K562 (cell line): ENCODE results near the gene CEBPB. TPM values are rescaled to one million over a fixed set of nuclear protein-coding genes. Genes with fewer than 3 reads are reported as not detected.

Experiments
- L3MBTL2 ChIP-seq: fragments of 450-650 bp; IDR thresholded peaks from 2 replicates; pipeline ENCODE4 v1.6.1; 2016; ENCODE audit warnings: mild to moderate bottlenecking, moderate library complexity
- MAZ ChIP-seq, 2 experiments: fragments of 450-650 bp in 1 of 2; sonication (generic) in 1 of 2; formaldehyde crosslinking; IDR thresholded peaks in 1 of 2; conservative IDR thresholded peaks in 1 of 2; 2 replicates each; pipeline versions ENCODE4 v1.4.0 to v1.5.0; 2020; ENCODE audit warnings: mild to moderate bottlenecking in 1 of 2, missing genetic modification reagents in 1 of 2
- NCOA1 ChIP-seq: fragments of 450-650 bp; IDR thresholded peaks from 2 replicates; pipeline ENCODE4 v1.6.1; 2016; ENCODE audit warnings: low read depth
- NFE2L1 ChIP-seq: fragments of 450-650 bp; IDR thresholded peaks from 2 replicates; pipeline ENCODE4 v1.6.1; 2016; ENCODE audit warnings: missing genetic modification characterization, low read depth, mild to moderate bottlenecking, missing compliant biosample characterization, moderate library complexity, borderline replicate concordance
- NR2C1 ChIP-seq, 2 experiments: fragments of 450-650 bp; IDR thresholded peaks; 2 replicates each; pipeline ENCODE4 v1.6.1; 2017; ENCODE audit warnings: mild to moderate bottlenecking in 2 of 2, antibody characterized with exemption in 1 of 2, inconsistent platforms in 1 of 2, missing compliant biosample characterization in 1 of 2, missing genetic modification characterization in 1 of 2
- RBM25 ChIP-seq: fragments of 200-400 bp; formaldehyde crosslinking; IDR thresholded peaks from 2 replicates; pipeline ENCODE4 v1.6.1; 2018; ENCODE audit warnings: low read length, low read depth, moderate library complexity; ENCODE audit not compliant: severe bottlenecking
- TAF9B ChIP-seq: fragments of 450-650 bp; IDR thresholded peaks from 2 replicates; pipeline ENCODE4 v1.6.1; 2018; ENCODE audit warnings: mild to moderate bottlenecking; ENCODE audit not compliant: partially characterized antibody
- polyA plus RNA-seq, 8 experiments: library from polyadenylated mRNA; depleted of rRNA in 4 of 8; stranded (reverse) in 5 of 8; unstranded in 3 of 8; fragments of >200 nt; fragmentation: Nextera tagmentation in 2 of 8; fragmentation: Illumina TruSeq in 1 of 8; extraction: Ambion mirVana in 2 of 8; extraction: Trizol in 1 of 8; gene quantifications; 2 replicates each; pipeline versions ENCODE4 v1.2.1 to v1.2.3, GENCODE V29; 2011 to 2014; ENCODE audit warnings: inconsistent platforms in 1 of 8, missing spikeins in 1 of 8
- total RNA-seq, 7 experiments: library from RNA; depleted of rRNA in 6 of 7; stranded (reverse); fragments of >200 nt in 6 of 7; fragmentation: Illumina TruSeq in 2 of 7; extraction: Trizol in 2 of 7; gene quantifications; 2 replicates each; pipeline versions ENCODE4 v1.2.1 to v1.2.3, GENCODE V29; 2011 to 2021; ENCODE audit warnings: low replicate concordance in 1 of 7
- TF ChIP-seq, protein P1 (sequence below): fragments of 450-650 bp; IDR thresholded peaks from 2 replicates; pipeline ENCODE4 v1.6.1; 2016; ENCODE audit warnings: mild to moderate bottlenecking, moderate library complexity
- TF ChIP-seq, protein P2 (sequence below): fragments of 450-650 bp; formaldehyde crosslinking; IDR thresholded peaks from 2 replicates; pipeline ENCODE4 v1.4.0; 2020; ENCODE audit warnings: mild to moderate bottlenecking
- TF ChIP-seq, protein P3 (sequence below): sonication (generic); formaldehyde crosslinking; IDR thresholded peaks from 2 replicates; pipeline ENCODE4 v1.8.1; 2023; ENCODE audit warnings: mild to moderate bottlenecking, missing genetic modification reagents

The CEBPB gene
- total and polyA plus RNA-seq, 9 of the 15 experiments (the other 6 are each of a cell fraction or from before 2014, with no cell fraction given) = 1.2 to 72.6 (median 7.8) TPM

DNA sequence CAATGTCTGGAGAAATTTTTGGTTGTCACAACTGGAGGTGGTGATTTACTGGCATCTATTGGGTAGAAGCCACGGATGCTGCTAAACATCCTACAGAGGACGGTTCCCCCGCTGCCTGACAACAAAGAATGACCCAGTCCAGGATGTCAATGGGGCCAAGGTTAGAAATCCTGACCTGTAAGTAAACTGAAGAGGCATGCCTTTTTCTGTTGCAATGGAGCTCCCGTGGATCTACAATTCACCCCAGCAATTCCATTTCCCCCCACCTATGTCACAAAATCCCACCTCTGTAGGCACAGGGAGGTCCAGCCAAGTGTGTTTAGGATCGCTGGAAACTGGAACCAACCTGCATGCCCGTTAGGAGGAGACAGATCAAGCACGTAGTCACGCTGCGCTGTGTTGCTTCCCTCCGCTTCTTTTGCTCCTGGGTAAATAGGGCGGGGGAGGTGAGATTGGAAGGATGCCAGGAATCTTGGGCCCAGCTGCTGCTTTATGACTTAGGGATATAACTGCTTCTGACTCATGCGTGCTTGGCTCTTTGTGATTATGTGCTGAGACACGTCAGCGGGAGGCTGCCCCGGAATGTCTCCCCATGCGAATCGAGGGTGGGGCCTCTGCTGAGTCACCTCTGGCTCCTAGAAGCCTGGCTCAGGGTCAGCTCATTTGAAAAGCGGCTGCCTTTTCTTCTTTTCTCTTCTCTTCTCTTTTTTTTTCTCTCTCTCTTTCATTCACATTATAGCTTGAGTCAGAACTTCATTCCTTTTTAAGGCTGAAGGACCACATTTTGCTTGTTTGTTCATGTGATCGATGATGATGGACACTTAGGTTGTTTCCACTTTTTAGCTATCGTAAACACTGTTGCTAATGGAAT, 24.7 kb upstream of the CEBPB start (continued):
- TF ChIP-seq MAZ (CRISPR knock-in tag; conservative IDR thresholded peaks at IDR 0.05 in 1 of 2, IDR thresholded peaks at IDR 0.05 in 1 of 2) (peak; percentile 87 to 94), TAF9B (peak; percentile 100), RBM25 (no peak), NCOA1 (peak; percentile 84), L3MBTL2 (peak; percentile 92), NR2C1 (IDR thresholded peaks at IDR 0.05) (peak; percentile 52; the same call in 1 of the 2 replicates), NR2C1 (tag; IDR thresholded peaks at IDR 0.05) (peak; percentile 57; the same call in 1 of the 2 replicates), NFE2L1 (tag) (peak; percentile 40; the same call in 1 of the 2 replicates)
- TF ChIP-seq, protein P1, sequence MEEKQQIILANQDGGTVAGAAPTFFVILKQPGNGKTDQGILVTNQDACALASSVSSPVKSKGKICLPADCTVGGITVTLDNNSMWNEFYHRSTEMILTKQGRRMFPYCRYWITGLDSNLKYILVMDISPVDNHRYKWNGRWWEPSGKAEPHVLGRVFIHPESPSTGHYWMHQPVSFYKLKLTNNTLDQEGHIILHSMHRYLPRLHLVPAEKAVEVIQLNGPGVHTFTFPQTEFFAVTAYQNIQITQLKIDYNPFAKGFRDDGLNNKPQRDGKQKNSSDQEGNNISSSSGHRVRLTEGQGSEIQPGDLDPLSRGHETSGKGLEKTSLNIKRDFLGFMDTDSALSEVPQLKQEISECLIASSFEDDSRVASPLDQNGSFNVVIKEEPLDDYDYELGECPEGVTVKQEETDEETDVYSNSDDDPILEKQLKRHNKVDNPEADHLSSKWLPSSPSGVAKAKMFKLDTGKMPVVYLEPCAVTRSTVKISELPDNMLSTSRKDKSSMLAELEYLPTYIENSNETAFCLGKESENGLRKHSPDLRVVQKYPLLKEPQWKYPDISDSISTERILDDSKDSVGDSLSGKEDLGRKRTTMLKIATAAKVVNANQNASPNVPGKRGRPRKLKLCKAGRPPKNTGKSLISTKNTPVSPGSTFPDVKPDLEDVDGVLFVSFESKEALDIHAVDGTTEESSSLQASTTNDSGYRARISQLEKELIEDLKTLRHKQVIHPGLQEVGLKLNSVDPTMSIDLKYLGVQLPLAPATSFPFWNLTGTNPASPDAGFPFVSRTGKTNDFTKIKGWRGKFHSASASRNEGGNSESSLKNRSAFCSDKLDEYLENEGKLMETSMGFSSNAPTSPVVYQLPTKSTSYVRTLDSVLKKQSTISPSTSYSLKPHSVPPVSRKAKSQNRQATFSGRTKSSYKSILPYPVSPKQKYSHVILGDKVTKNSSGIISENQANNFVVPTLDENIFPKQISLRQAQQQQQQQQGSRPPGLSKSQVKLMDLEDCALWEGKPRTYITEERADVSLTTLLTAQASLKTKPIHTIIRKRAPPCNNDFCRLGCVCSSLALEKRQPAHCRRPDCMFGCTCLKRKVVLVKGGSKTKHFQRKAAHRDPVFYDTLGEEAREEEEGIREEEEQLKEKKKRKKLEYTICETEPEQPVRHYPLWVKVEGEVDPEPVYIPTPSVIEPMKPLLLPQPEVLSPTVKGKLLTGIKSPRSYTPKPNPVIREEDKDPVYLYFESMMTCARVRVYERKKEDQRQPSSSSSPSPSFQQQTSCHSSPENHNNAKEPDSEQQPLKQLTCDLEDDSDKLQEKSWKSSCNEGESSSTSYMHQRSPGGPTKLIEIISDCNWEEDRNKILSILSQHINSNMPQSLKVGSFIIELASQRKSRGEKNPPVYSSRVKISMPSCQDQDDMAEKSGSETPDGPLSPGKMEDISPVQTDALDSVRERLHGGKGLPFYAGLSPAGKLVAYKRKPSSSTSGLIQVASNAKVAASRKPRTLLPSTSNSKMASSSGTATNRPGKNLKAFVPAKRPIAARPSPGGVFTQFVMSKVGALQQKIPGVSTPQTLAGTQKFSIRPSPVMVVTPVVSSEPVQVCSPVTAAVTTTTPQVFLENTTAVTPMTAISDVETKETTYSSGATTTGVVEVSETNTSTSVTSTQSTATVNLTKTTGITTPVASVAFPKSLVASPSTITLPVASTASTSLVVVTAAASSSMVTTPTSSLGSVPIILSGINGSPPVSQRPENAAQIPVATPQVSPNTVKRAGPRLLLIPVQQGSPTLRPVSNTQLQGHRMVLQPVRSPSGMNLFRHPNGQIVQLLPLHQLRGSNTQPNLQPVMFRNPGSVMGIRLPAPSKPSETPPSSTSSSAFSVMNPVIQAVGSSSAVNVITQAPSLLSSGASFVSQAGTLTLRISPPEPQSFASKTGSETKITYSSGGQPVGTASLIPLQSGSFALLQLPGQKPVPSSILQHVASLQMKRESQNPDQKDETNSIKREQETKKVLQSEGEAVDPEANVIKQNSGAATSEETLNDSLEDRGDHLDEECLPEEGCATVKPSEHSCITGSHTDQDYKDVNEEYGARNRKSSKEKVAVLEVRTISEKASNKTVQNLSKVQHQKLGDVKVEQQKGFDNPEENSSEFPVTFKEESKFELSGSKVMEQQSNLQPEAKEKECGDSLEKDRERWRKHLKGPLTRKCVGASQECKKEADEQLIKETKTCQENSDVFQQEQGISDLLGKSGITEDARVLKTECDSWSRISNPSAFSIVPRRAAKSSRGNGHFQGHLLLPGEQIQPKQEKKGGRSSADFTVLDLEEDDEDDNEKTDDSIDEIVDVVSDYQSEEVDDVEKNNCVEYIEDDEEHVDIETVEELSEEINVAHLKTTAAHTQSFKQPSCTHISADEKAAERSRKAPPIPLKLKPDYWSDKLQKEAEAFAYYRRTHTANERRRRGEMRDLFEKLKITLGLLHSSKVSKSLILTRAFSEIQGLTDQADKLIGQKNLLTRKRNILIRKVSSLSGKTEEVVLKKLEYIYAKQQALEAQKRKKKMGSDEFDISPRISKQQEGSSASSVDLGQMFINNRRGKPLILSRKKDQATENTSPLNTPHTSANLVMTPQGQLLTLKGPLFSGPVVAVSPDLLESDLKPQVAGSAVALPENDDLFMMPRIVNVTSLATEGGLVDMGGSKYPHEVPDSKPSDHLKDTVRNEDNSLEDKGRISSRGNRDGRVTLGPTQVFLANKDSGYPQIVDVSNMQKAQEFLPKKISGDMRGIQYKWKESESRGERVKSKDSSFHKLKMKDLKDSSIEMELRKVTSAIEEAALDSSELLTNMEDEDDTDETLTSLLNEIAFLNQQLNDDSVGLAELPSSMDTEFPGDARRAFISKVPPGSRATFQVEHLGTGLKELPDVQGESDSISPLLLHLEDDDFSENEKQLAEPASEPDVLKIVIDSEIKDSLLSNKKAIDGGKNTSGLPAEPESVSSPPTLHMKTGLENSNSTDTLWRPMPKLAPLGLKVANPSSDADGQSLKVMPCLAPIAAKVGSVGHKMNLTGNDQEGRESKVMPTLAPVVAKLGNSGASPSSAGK = peak; percentile 83
- TF ChIP-seq, protein P2, sequence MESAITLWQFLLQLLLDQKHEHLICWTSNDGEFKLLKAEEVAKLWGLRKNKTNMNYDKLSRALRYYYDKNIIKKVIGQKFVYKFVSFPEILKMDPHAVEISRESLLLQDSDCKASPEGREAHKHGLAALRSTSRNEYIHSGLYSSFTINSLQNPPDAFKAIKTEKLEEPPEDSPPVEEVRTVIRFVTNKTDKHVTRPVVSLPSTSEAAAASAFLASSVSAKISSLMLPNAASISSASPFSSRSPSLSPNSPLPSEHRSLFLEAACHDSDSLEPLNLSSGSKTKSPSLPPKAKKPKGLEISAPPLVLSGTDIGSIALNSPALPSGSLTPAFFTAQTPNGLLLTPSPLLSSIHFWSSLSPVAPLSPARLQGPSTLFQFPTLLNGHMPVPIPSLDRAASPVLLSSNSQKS (CRISPR knock-in tag) = 0 out of 2 replicates have a peak, but pooled peaks have one; percentile 2
- TF ChIP-seq, protein P3, sequence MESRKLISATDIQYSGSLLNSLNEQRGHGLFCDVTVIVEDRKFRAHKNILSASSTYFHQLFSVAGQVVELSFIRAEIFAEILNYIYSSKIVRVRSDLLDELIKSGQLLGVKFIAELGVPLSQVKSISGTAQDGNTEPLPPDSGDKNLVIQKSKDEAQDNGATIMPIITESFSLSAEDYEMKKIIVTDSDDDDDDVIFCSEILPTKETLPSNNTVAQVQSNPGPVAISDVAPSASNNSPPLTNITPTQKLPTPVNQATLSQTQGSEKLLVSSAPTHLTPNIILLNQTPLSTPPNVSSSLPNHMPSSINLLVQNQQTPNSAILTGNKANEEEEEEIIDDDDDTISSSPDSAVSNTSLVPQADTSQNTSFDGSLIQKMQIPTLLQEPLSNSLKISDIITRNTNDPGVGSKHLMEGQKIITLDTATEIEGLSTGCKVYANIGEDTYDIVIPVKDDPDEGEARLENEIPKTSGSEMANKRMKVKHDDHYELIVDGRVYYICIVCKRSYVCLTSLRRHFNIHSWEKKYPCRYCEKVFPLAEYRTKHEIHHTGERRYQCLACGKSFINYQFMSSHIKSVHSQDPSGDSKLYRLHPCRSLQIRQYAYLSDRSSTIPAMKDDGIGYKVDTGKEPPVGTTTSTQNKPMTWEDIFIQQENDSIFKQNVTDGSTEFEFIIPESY = 0 out of 2 replicates have a peak, but pooled peaks have one; percentile 20
